Measurements from ENCODE around the gene PSMB10. TPM values are rescaled to one million over a fixed set of nuclear protein-coding genes. Genes with fewer than 3 reads are reported as not detected.
"Not testable (repeated sequence)": the region's sequence is repeated elsewhere in the genome, so short reads cannot be mapped to it uniquely, and the experiment has no call there.

PSMB10 gene
- total RNA-seq, 1 donor from 2014 or later: 214 TPM

DNA sequence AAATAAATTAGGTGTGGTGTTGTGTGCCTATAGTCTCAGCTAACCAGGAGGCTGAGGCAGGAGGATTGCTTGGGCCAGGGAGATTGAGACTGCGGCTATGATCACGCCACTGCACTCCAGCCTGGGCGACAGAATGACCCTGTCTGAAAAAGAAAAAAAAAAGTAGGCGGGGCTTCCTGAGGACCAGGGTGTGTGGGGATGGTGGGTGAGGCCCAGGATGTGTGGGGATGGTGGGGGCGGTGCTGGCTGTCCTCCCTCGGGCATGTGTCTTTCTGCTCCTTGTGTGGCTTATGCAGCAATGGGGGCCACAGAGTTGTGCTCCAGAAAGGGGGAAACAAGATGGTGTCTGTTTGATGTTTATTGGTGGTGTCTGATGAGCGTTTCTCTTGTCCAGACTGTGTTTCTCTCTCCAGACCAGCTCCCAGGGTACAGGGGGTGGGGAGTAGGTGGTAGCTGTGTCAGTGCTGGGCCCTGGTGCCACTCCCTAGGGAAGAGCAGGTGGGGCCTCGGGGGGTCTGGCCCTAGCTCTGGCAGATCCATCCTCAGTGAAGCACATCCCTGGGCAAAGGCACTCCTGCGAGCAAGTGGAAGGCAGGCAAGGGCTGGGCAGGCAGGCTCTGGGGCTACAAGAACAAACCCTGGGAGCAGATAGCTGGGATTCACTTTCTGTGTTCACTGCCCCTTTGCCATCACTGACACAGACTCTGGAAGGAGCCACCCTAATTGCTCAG is 5.0 kb upstream of the PSMB10 start:
- Mint-ChIP-seq H3K27ac (peak overlapping the region; percentile 60), H3K9me3 (no peaks in the 10 kb centered on the region), H3K36me3 (ENCODE audit: low read depth) (peaks cover 19% of the 10 kb centered on the region), H3K4me1 (peaks cover 25% of the 10 kb centered on the region), H3K4me3 (no peak overlapping the region), H3K27me3 (no peaks in the 10 kb centered on the region)
- intact Hi-C loops (cut with micrococcal nuclease): no loop called here
- no peak for DNase-seq

DNA sequence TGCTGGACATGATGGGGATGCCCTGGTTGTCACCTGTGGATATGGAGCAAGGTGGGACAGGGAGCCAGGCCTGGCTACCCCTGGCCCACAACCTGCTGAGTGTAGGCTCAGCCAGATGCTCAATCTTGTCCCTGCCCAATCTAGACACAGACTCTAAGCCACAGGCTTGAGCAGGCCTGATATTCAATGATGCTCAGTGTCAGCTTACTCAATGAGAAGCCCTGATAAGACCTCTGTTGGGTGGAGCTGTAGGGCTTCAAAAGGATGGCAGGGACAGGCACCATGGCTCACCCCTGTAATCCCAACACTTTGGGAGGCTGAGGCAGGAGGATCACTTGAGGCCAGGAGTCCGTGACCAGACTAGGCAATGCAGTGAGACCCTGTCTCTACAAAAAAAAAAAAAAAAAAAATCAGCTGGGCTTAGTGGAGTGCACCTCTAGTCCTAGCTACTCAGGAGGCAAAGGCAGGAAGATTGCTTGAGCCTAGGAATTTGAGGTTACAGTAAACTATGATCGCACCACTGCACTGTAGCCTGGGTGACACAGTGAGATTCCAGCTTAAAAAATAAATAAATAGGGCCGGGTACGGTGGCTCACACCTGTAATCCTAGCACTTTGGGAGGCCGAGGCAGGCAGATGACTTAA is 3.9 kb upstream of the PSMB10 start:
- Mint-ChIP-seq H3K4me1 (peaks cover 27% of the 10 kb centered on the region), H3K9me3 (no peaks in the 10 kb centered on the region), H3K27me3 (no peaks in the 10 kb centered on the region), H3K36me3 (ENCODE audit: low read depth) (peaks cover 23% of the 10 kb centered on the region), H3K4me3 (no peak overlapping the region), H3K27ac (peak overlapping the region; percentile 71)
- DNase-seq: no peak
- intact Hi-C loops (cut with micrococcal nuclease): no loop called here

DNA sequence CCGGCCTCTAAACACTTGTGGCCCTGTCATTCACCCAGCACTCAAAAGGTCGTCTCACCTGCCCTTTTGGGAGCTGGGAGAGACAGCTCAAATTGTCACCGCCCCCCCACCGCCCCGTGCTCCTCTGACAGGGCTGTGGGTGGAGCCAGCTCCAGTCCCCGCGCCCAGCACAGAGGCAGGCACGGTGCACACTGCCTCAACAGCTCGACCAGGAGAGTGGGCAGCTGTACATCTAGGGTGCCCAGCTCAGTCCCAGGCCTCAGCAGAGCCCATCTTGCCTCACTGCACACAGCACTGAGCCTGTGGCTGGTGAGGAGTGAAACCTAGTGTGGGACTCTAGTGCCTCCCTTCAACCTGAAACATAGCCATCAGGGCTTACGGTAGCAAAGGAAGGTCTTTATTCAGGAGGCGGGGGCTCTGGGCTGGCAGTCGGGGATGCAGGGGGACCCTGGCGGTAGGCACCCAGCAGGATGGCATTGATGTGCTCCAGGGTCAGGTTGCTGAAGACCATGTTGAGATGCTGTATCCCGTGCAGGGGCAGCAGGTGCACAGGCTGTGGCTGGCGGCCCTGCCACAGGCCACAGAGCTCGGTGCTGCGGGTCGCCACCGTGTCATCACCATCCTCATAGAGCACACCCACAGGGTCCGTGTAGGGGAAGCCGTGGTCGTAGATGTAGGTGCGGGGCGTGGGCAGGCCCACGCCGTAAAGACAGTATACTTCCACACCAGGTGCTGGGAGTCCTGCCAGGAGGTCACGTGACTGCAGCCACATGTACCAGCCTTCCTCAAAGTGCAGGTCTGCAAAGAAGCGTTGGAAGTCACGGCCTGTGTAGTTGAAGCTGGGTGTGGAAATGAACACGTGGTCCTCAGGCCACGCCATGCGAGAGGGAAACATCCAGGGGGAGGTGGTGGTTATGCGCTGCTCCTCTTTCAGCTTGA is 3.1 kb upstream of the PSMB10 start:
- no peaks in the 10 kb centered on the region for H3K9me3 Mint-ChIP-seq
- H3K27me3 Mint-ChIP-seq: no peaks in the 10 kb centered on the region
- H3K4me3 Mint-ChIP-seq: peak overlapping the region; percentile 43
- H3K4me1 Mint-ChIP-seq: peaks cover 35% of the 10 kb centered on the region
- intact Hi-C loops (cut with micrococcal nuclease): loop anchor here (5.0 to 10.0 kb wide), 7 partner anchors 67 to 457 kb away; partner anchors contain the start of genes ACD, AGRP, ATP6V0D1 and C16orf86
- peak overlapping the region; percentile 71 for H3K27ac Mint-ChIP-seq
- H3K36me3 Mint-ChIP-seq (ENCODE audit: low read depth): peaks cover 31% of the 10 kb centered on the region
- no peak for DNase-seq

DNA sequence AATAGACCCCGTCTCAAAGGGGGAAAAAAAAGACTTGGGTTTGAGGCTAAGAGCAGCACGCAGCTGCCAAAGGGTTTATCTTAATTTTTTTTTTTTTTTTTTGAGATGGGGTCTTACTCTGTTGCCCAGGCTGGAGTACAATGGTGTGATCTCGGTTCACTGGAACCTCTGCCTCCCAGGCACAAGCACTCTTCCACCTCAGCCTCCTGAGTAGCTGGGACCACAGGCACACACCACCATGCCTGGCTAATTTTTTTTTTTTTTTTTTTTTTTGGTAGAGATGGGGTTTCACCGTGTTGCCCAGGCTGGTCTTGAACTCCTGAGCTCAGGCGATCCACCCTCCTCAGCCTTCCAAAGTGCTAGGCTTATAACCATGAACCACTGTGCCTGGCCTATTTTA is 1.1 kb upstream of the PSMB10 start:
- not testable (repeated sequence) for DNase-seq, H3K9me3 Mint-ChIP-seq, H3K27me3 Mint-ChIP-seq
- peaks cover 41% of the 10 kb centered on the region for H3K36me3 Mint-ChIP-seq (ENCODE audit: low read depth)
- peaks cover 38% of the 10 kb centered on the region for H3K4me1 Mint-ChIP-seq
- peak overlapping the region; percentile 100 for H3K4me3 Mint-ChIP-seq
- intact Hi-C loops (cut with micrococcal nuclease): loop anchor here (1.0 to 10.0 kb wide), 8 partner anchors 31 to 455 kb away; partner anchors contain the start of genes ACD, AGRP, ATP6V0D1 and C16orf86
- H3K27ac Mint-ChIP-seq: peak overlapping the region; percentile 92

DNA sequence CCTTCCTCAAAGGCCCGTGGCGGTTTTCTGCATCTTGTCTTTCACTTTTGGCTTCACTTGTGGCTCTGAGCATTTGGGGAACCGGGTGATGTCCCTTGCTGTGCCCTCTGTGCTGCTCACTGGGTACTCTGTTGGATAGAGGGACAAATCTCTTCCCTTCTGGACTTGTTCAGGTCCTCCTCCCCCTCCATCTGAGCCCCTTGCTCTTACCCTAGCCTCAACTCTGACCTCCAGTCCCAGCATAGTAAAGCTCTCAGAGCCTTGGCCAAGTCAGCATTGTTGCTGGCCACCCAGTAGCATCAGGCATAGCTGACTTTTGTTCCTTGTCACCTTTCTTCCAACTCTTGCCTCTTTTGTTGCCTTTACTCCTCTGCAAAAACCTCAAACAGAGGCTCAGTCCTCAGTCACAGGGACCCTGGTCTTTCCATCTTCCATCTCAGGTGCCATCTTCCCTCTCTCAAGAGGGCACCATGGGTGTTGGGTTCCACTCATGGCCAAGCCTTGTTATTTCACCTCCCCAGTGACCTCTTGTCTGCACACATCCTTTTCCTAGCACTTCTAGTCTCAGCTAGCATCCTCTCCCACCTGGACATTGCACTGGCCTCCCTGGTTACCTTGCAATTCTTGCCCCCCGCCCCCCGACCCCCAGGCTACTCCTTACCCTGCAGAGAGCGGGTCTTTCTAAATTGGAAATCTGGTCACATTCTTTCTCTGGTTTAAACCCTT is 393 bp upstream of the PSMB10 start:
- DNase-seq: peak; percentile 95
- no peaks in the 10 kb centered on the region for H3K27me3 Mint-ChIP-seq
- no peaks in the 10 kb centered on the region for H3K9me3 Mint-ChIP-seq
- H3K27ac Mint-ChIP-seq: peak overlapping the region; percentile 92
- H3K4me1 Mint-ChIP-seq: peaks cover 38% of the 10 kb centered on the region
- peaks cover 44% of the 10 kb centered on the region for H3K36me3 Mint-ChIP-seq (ENCODE audit: low read depth)
- intact Hi-C loops (cut with micrococcal nuclease): loop anchor here (1.0 to 10.0 kb wide), 9 partner anchors 31 to 455 kb away; partner anchors contain the start of genes ACD, AGRP, ATP6V0D1 and C16orf86
- H3K4me3 Mint-ChIP-seq: peak overlapping the region; percentile 100

DNA sequence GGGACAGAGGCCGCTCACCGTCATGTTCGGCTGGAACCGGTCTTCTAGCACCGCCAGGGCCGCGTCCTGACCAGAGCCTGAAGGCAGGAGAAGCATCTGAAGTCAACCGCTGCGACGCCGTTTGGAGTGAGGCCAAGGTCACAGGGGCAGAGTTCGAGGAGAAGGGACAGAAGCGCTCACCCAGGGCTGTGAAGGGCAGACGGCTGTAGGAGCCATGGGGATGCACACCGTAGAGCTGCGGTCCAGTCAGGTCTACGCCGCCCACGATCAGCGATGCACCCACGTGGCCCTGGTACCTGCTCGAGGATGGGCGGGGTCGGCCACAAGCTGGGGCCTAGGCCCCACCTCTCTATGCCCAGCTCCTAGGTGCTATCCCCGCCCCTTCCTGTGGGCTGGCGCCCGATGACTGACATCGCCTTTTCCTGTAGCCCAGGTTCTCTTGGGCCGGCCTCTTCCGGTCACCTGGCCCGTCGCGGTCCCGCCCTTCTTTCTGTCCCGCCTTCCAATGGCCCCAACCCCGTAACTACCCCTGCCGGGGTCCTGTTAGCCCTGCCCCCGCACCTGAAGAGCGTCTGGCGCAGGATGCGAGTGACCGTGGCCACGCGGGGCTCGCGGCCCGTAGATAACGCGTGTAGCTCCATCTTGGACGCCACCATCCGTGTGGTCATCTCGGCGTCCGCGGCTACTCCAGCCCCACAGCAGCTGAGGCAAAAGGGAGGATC is 1.1 kb downstream of the PSMB10 start:
- peak overlapping the region; percentile 100 for H3K4me3 Mint-ChIP-seq
- H3K4me1 Mint-ChIP-seq: peaks cover 33% of the 10 kb centered on the region
- peak; percentile 98 for DNase-seq
- H3K27me3 Mint-ChIP-seq: no peaks in the 10 kb centered on the region
- H3K9me3 Mint-ChIP-seq: no peaks in the 10 kb centered on the region
- H3K36me3 Mint-ChIP-seq (ENCODE audit: low read depth): peaks cover 47% of the 10 kb centered on the region
- intact Hi-C loops (cut with micrococcal nuclease): loop anchor here (1.0 to 10.0 kb wide), 10 partner anchors 42 to 453 kb away; partner anchors contain the start of genes ACD, AGRP, ATP6V0D1 and C16orf86
- H3K27ac Mint-ChIP-seq: peak overlapping the region; percentile 92

DNA sequence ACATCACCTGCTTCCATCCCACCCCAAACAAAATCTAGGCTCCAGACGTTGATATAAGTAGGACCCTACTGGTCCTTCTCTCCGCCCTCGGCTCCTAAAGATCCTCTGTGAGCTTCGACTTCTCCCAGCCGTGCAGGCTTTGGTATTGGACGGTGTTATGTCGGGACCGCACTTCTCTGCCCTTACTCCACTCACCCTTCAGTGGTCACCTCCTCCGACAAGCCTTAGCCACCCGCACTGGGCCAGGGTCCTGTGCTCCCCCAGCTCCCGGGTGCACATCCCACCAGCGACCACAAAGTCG is 1.6 kb downstream of the PSMB10 start:
- Mint-ChIP-seq H3K4me3 (peak overlapping the region; percentile 100), H3K36me3 (ENCODE audit: low read depth) (peaks cover 45% of the 10 kb centered on the region), H3K27me3 (no peaks in the 10 kb centered on the region), H3K4me1 (peaks cover 28% of the 10 kb centered on the region), H3K27ac (peak overlapping the region; percentile 92), H3K9me3 (no peaks in the 10 kb centered on the region)
- intact Hi-C loops (cut with micrococcal nuclease): loop anchor here (1.0 to 10.0 kb wide), 9 partner anchors 42 to 453 kb away; partner anchors contain the start of genes ACD, AGRP, ATP6V0D1 and C16orf86
- DNase-seq: no peak

DNA sequence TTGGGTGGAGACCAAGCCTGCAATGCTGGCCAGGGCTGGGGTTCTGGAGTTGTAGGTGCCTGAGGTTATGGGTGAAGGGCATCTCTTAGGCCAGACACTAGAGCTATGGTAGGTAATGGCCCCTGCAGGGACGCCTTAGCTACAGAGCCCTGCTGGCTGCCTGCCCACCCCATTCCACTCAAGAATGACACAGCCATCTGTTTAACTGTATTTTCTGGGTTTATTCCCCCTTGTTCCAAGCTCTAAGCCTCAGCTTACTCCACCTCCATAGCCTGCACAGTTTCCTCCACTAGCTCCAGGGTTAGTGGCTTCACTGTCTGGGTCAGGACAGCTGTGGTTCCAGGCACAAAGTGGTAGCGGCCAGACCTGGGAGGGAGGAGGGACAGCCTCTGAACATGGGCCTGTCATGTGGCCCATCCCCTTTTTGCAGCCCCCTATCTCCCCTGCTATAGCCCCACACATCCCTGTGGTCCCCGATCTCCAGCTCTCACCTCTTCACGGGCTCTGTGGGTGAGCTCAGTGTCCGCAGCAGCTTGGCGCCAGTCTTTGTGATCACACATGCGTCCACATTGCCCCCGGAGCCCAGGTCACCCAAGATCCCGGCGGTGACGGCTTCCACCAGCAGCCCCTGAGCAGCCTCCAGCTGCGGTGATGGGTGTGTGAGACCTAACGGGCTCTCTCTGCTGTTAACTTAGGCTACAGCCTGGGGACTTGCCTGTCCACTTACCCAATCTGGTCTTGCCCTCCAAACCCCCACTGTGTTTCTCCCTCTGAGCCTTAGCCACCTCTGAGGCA is 2.1 kb downstream of the PSMB10 start:
- DNase-seq: no peak
- Mint-ChIP-seq H3K9me3 (no peaks in the 10 kb centered on the region), H3K4me1 (peaks cover 23% of the 10 kb centered on the region), H3K36me3 (ENCODE audit: low read depth) (peaks cover 48% of the 10 kb centered on the region), H3K27ac (peak overlapping the region; percentile 92), H3K27me3 (no peaks in the 10 kb centered on the region), H3K4me3 (peak overlapping the region; percentile 100)
- intact Hi-C loops (cut with micrococcal nuclease): loop anchor here (1.0 to 10.0 kb wide), 9 partner anchors 41 to 452 kb away; partner anchors contain the start of genes ACD, AGRP, ATP6V0D1 and C16orf86

DNA sequence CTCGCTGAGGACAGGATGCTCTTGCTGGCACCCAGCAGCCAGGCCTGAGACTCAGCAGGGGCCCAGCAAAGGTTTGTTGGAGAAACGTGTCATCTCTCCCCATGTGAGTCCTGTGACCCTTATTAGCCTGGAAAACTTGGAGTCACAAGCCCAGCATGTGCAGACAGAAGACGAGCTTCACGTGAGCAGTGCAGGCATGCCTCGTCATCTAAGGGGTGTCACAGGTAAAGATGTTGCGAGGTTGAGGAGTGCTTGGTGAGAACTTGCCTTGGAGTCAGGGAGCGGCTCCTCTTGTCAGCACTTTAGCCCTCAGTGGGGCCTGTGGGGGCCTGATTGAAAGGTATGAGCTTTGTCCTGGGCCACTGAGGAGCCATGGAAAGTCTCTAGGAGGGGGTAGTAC is 2.8 kb downstream of the PSMB10 start:
- Mint-ChIP-seq H3K9me3 (no peaks in the 10 kb centered on the region), H3K27ac (peak overlapping the region; percentile 48), H3K36me3 (ENCODE audit: low read depth) (peaks cover 47% of the 10 kb centered on the region), H3K4me3 (peak overlapping the region; percentile 100), H3K4me1 (peaks cover 19% of the 10 kb centered on the region), H3K27me3 (no peaks in the 10 kb centered on the region)
- intact Hi-C loops (cut with micrococcal nuclease): loop anchor here (10.0 kb wide), 1 partner anchor 269 kb away; the partner anchor contains the start of genes ACD, C16orf86, ENKD1 and PARD6A
- DNase-seq: no peak

DNA sequence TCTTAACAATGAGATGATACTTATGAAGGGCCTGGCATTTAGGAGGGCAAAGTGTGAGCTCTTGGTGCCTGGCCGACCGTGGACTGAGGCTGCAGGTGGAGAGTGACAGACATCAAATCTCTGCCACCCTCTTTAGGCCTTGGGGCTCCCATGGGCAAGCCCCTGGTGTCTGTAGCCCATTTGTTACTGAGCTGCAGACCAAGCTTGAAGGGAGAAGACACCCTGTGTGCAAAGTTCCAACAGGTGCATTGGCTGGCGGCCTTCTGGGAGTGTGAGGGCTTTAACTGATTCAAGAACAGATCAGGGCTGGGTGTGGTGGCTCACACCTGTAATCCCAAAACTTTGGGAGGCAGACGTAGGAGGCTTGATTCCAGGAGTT is 4.2 kb downstream of the PSMB10 start:
- Mint-ChIP-seq H3K4me1 (peaks cover 21% of the 10 kb centered on the region), H3K9me3 (no peaks in the 10 kb centered on the region), H3K27ac (no peak overlapping the region), H3K36me3 (ENCODE audit: low read depth) (peaks cover 50% of the 10 kb centered on the region), H3K4me3 (no peak overlapping the region), H3K27me3 (no peaks in the 10 kb centered on the region)
- no peak for DNase-seq
- intact Hi-C loops (cut with micrococcal nuclease): loop anchor here (10.0 kb wide), 1 partner anchor 268 kb away; the partner anchor contains the start of genes ACD, C16orf86, ENKD1 and PARD6A

DNA sequence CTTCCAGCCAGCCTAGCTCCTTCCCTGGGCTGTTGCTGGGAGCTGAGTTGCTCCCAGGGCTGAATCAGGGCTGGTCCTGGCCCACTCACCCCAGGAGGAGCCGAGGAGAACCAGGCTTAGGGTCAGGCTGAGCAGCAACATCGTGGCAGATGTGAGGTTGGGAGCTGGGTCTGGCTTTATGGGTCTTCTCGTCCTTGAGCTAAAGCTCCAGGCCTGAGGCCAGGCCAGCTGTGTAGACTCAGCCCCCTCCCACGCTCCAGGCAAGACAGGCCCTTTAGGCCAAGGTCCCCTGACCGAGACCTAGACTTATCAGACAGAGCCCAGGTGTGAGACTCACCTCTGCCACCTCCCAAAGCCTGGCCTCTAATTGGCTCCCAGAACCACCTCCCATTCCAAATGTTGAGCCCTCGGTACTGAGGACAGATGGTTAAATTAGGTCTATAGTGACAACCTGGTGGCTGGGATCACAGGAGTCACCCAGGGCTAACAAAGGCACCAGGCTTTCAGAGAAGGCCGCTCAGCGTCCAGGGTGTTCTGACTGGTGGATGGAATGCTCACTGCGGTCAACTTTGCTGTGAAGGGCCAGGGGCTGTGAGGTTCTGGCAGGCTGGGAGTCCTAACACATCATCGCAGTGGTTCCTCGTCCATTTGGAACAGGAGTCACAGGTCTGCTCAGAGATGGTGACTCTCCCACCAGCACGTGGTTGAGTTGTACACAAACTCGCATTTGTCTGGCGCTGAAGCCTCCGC is 4.8 kb downstream of the PSMB10 start, which contains the start of gene CTRL:
CTRL (minus strand) TSS at position 151 of the 750 bp plus-strand sequence; CDS start at position 141, 10 bp downstream.
- intact Hi-C loops (cut with micrococcal nuclease): loop anchor here (10.0 kb wide), 1 partner anchor 267 kb away; the partner anchor contains the start of genes ACD, C16orf86, ENKD1 and PARD6A

More for the DNA sequence above, 4.8 kb downstream of the PSMB10 start, which contains the start of gene CTRL:
- Mint-ChIP-seq H3K36me3 (ENCODE audit: low read depth) (peaks cover 48% of the 10 kb centered on the region), H3K27me3 (no peaks in the 10 kb centered on the region), H3K4me3 (no peak within 1 kb of the TSS), H3K27ac (no peak within 1 kb of the TSS), H3K9me3 (no peaks in the 10 kb centered on the region), H3K4me1 (peaks cover 16% of the 10 kb centered on the region)
- DNase-seq: no peak

Measured in activated CD4-positive, alpha-beta T cell treated with anti-CD3 and anti-CD28 coated beads, Interleukin-2, amount 10 ng/mL, durations not matched to agents 24 days and 14 days (primary cell).